ENCODE data around the gene CDH24. TPM values are rescaled to one million over a fixed set of nuclear protein-coding genes. Genes with fewer than 3 reads are reported as not detected.

Gene CDH24
- total and polyA plus RNA-seq, 9 of the 15 experiments (the other 6 are each of a cell fraction or from before 2014, with no cell fraction given) = 0.04 to 16.2 (median 4.9) TPM

- TF ChIP-seq, protein P1, sequence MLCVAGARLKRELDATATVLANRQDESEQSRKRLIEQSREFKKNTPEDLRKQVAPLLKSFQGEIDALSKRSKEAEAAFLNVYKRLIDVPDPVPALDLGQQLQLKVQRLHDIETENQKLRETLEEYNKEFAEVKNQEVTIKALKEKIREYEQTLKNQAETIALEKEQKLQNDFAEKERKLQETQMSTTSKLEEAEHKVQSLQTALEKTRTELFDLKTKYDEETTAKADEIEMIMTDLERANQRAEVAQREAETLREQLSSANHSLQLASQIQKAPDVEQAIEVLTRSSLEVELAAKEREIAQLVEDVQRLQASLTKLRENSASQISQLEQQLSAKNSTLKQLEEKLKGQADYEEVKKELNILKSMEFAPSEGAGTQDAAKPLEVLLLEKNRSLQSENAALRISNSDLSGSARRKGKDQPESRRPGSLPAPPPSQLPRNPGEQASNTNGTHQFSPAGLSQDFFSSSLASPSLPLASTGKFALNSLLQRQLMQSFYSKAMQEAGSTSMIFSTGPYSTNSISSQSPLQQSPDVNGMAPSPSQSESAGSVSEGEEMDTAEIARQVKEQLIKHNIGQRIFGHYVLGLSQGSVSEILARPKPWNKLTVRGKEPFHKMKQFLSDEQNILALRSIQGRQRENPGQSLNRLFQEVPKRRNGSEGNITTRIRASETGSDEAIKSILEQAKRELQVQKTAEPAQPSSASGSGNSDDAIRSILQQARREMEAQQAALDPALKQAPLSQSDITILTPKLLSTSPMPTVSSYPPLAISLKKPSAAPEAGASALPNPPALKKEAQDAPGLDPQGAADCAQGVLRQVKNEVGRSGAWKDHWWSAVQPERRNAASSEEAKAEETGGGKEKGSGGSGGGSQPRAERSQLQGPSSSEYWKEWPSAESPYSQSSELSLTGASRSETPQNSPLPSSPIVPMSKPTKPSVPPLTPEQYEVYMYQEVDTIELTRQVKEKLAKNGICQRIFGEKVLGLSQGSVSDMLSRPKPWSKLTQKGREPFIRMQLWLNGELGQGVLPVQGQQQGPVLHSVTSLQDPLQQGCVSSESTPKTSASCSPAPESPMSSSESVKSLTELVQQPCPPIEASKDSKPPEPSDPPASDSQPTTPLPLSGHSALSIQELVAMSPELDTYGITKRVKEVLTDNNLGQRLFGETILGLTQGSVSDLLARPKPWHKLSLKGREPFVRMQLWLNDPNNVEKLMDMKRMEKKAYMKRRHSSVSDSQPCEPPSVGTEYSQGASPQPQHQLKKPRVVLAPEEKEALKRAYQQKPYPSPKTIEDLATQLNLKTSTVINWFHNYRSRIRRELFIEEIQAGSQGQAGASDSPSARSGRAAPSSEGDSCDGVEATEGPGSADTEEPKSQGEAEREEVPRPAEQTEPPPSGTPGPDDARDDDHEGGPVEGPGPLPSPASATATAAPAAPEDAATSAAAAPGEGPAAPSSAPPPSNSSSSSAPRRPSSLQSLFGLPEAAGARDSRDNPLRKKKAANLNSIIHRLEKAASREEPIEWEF (CRISPR knock-in tag; IDR thresholded peaks at IDR 0.05) = no peak
- TF ChIP-seq CHD2 (IDR thresholded peaks at IDR 0.05; ENCODE audit: low read depth, low read length) = no peak
- no peak for TF ChIP-seq ZNF143 (CRISPR knock-in tag; IDR thresholded peaks at IDR 0.05)
- no peak for TF ChIP-seq EHMT2 (IDR thresholded peaks at IDR 0.05)
- TF ChIP-seq, protein P2, sequence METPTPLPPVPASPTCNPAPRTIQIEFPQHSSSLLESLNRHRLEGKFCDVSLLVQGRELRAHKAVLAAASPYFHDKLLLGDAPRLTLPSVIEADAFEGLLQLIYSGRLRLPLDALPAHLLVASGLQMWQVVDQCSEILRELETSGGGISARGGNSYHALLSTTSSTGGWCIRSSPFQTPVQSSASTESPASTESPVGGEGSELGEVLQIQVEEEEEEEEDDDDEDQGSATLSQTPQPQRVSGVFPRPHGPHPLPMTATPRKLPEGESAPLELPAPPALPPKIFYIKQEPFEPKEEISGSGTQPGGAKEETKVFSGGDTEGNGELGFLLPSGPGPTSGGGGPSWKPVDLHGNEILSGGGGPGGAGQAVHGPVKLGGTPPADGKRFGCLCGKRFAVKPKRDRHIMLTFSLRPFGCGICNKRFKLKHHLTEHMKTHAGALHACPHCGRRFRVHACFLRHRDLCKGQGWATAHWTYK (CRISPR knock-in tag; IDR thresholded peaks at IDR 0.05) = peak; percentile 29; the same call in 1 of the 2 replicates
- no peak for TF ChIP-seq ZNF12 (CRISPR knock-in tag; IDR thresholded peaks at IDR 0.05)
- TF ChIP-seq ZNF79 (CRISPR knock-in tag; IDR thresholded peaks at IDR 0.05; ENCODE audit: low read depth) = no peak
- TF ChIP-seq NBN (IDR thresholded peaks at IDR 0.05; ENCODE audit: low read depth) = no peak
- TF ChIP-seq, protein P3, sequence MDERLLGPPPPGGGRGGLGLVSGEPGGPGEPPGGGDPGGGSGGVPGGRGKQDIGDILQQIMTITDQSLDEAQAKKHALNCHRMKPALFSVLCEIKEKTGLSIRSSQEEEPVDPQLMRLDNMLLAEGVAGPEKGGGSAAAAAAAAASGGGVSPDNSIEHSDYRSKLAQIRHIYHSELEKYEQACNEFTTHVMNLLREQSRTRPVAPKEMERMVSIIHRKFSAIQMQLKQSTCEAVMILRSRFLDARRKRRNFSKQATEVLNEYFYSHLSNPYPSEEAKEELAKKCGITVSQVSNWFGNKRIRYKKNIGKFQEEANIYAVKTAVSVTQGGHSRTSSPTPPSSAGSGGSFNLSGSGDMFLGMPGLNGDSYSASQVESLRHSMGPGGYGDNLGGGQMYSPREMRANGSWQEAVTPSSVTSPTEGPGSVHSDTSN (CRISPR knock-in tag; IDR thresholded peaks at IDR 0.05; ENCODE audit: low read depth) = no peak
- TF ChIP-seq, protein P3 (tag; conservative IDR thresholded peaks at IDR 0.05; ENCODE audit: low read depth) = no peak
- TF ChIP-seq ZNF282 (CRISPR knock-in tag; IDR thresholded peaks at IDR 0.05) = no peak
- TF ChIP-seq CBX3 (IDR thresholded peaks at IDR 0.05; ENCODE audit: borderline replicate concordance in 1 of 2, low read length in 2 of 2) = no peak
- TF ChIP-seq SMARCA4 (IDR thresholded peaks at IDR 0.05) = peak; percentile 86
- TF ChIP-seq ADNP (tag; IDR thresholded peaks at IDR 0.05) = no peak
- no peak for TF ChIP-seq TEAD4 (IDR thresholded peaks at IDR 0.05; ENCODE audit: low read length)
- no peak for TF ChIP-seq TEAD4 (CRISPR knock-in tag; IDR thresholded peaks at IDR 0.05; ENCODE audit: borderline replicate concordance)
- TF ChIP-seq KLF16 (IDR thresholded peaks at IDR 0.05) = no peak
- no peak; the same call in 1 of the 2 replicates for TF ChIP-seq CREB3L1 (IDR thresholded peaks at IDR 0.05; ENCODE audit: borderline replicate concordance, low read depth)
- no peak for TF ChIP-seq KDM4B (IDR thresholded peaks at IDR 0.05; ENCODE audit: borderline replicate concordance in 2 of 2, low read depth in 1 of 2)
Measured at GRCh38 chr14:23078692-23079116, 21.4 kb upstream of the CDH24 start (continued).
